GM06990 (cell line): ENCODE results near the gene CEP250.
A peak's percentile ranks its signal among the peaks of the same experiment; 100 is the strongest.

ENCODE experiments used
- DNase-seq: peaks from one replicate; pipeline ENCODE4 v3.0.0-alpha.2; 2011; ENCODE audit not compliant: insufficient read length; ENCODE audit errors: extremely low read depth
- H3K27me3 ChIP-seq: replicated peaks from 2 replicates; pipeline ENCODE4 v1.6.0; 2011; ENCODE audit warnings: low read length; ENCODE audit not compliant: control insufficient read depth, insufficient read depth
- H3K36me3 ChIP-seq: 2 replicates; pipeline ENCODE4 v1.5.1; 2011; ENCODE audit warnings: low read length; ENCODE audit not compliant: control insufficient read depth, insufficient read depth
- H3K4me3 ChIP-seq: replicated peaks from 2 replicates; pipeline ENCODE4 v1.5.1; 2011; ENCODE audit warnings: low read depth, mild to moderate bottlenecking, control low read depth, low read length
- CTCF ChIP-seq: IDR thresholded peaks from 2 replicates; pipeline ENCODE4 v1.5.1; 2011; ENCODE audit warnings: low read length, control low read depth, mild to moderate bottlenecking, inconsistent platforms; ENCODE audit not compliant: insufficient read depth, poor library complexity, severe bottlenecking

CEP250 gene

GRCh38 chr20:35518955-35519354, 63.6 kb downstream of the CEP250 start:
- no peak for TF ChIP-seq CTCF
- DNase-seq, result no peak
- Histone ChIP-seq H3K27me3 (no peaks in the 10 kb centered on the region), H3K4me3 (no peak overlapping the region), H3K36me3 (no peaks in the 10 kb centered on the region)

- Histone ChIP-seq H3K27me3 (no peaks in the 10 kb centered on the region), H3K4me3 (no peak overlapping the region), H3K36me3 (no peaks in the 10 kb centered on the region)
- DNase-seq, result no peak
- TF ChIP-seq CTCF, result peak; percentile 70
These were observed 68.0 kb downstream of the CEP250 start for GRCh38 chr20:35523298-35523888.

GRCh38 chr20:35525639-35526038, 70.2 kb downstream of the CEP250 start:
- no peak overlapping the region for H3K4me3 ChIP-seq
- H3K36me3 ChIP-seq, result no peaks in the 10 kb centered on the region
- TF ChIP-seq CTCF, result no peak
- DNase-seq, result no peak
- H3K27me3 ChIP-seq, result no peaks in the 10 kb centered on the region

- DNase-seq, result no peak
- TF ChIP-seq CTCF, result no peak
- no peaks in the 10 kb centered on the region for H3K27me3 ChIP-seq
- no peak overlapping the region for H3K4me3 ChIP-seq
- H3K36me3 ChIP-seq, result no peaks in the 10 kb centered on the region
These were observed 71.8 kb downstream of the CEP250 start for GRCh38 chr20:35527122-35527769.

GRCh38 chr20:35529552-35529951, 74.2 kb downstream of the CEP250 start, which contains the start of gene C20orf173:
Gene C20orf173 (minus strand): TSS chr20:35529652. CDS start chr20:35529373, 279 bp downstream.
- no peak for DNase-seq
- H3K36me3 ChIP-seq, result no peaks in the 10 kb centered on the region
- TF ChIP-seq CTCF, result no peak
- no peaks in the 10 kb centered on the region for H3K27me3 ChIP-seq
- H3K4me3 ChIP-seq, result no peak within 1 kb of the TSS
